Colonic mucosa (tissue), 4 donors: ENCODE data around the gene RASSF5. TPM values are rescaled to one million over a fixed set of nuclear protein-coding genes. Genes with fewer than 3 reads are reported as not detected.

Experiments
- DNase-seq: peaks from one replicate; pipeline ENCODE4 v3.0.0-alpha.2; 2020
- H3K27ac ChIP-seq: fragments of 200-600 bp; one replicate; pipeline ENCODE4 v1.8.0; 2021
- H3K27me3 ChIP-seq: fragments of 200-600 bp; one replicate; pipeline ENCODE4 v1.8.0; 2021
- H3K36me3 ChIP-seq: fragments of 200-600 bp; one replicate; pipeline ENCODE4 v1.8.0; 2021
- H3K4me1 ChIP-seq: fragments of 200-600 bp; one replicate; pipeline ENCODE4 v1.8.0; 2021; ENCODE audit warnings: mild to moderate bottlenecking
- H3K4me3 ChIP-seq: fragments of 200-600 bp; one replicate; pipeline ENCODE4 v1.8.0; 2021
- H3K9ac ChIP-seq, 2 donors: one replicate each; pipeline ENCODE4 v1.7.0; 2013; ENCODE audit warnings: control low read depth in 2 of 2, low read depth in 2 of 2, low read length in 2 of 2
- H3K9me3 ChIP-seq: fragments of 200-600 bp; one replicate; pipeline ENCODE4 v1.8.0; 2021
- intact Hi-C: fragments of 100-400 bp; cut with DNase I; formaldehyde crosslinking; loops from one replicate; pipeline ENCODE4 v1.14.1; 2022
- microRNA-seq: library from miRNA; unstranded; fragments of <30 nt; microRNA quantifications from one replicate; pipeline ENCODE4, GENCODE V29; 2019
- total RNA-seq, 2 donors: library from RNA; stranded (reverse); fragmentation: NEBNext Ultra II Directional in 1 of 2; extraction: Animal tissue kit (Norgen Biotek cat#: 25700) in 1 of 2; gene quantifications; one replicate each; pipeline ENCODE4 v1.2.1, GENCODE V29; 2021
- TF ChIP-seq, protein P1 (sequence below): fragments of 200-600 bp; IDR thresholded peaks from one replicate; pipeline ENCODE4 v1.8.0; 2022; ENCODE audit warnings: antibody characterized with exemption, mild to moderate bottlenecking
- donor health status: healthy.
- donor health status: DM: no; HTN: no; CAD: no.
- donor health status: DM: no; HTN: no; CAD: no.

The RASSF5 gene
- total RNA-seq, 2 donors from 2014 or later, result 4.9 to 5.4 TPM

DNA sequence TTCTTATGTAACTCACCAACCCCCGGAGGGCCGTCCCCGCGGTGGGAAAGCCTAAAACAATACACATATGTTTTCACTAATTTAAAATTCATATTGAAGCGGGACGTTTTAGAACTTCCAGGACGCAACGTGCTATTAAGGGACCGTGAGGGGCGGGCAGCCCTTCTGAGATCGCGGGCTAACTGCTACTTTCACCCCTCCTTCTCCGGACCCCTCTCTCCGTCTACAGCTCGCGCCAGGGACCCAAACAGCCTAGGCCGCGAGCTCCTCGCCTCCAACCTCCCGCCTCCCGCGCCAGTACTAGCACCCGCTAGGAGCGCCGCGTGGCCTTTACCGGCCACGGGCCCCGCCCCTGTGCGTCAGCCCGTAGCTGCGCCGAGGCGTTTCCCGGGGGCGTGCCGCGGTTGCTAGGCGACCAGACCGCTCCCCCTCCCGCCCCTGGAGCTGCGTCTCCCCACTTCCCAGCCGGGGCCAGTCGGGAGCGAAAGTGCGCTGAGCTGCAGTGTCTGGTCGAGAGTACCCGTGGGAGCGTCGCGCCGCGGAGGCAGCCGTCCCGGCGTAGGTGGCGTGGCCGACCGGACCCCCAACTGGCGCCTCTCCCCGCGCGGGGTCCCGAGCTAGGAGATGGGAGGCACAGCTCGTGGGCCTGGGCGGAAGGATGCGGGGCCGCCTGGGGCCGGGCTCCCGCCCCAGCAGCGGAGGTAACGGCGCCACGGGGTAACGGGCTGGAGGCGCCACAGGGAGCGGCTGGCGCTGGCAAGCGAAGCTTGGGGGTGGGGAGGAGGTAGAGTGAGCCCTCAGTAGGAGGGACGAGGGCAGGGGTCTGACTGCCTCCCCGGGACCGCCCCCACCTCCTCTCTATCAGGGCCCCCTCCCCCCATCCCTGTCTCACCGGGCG, 128.0 kb downstream of the RASSF5 start, which contains the start of gene DYRK3:
DYRK3 (plus strand) TSS at position 457 of the 898 bp plus-strand sequence; CDS start at position 625, 168 bp downstream.
- H3K27ac ChIP-seq, result peak within 1 kb of the TSS; percentile 68
- H3K9ac ChIP-seq, result peak within 1 kb of the TSS; percentile 64 to 89
- no peaks in the 10 kb centered on the region for H3K36me3 ChIP-seq
- TF ChIP-seq, protein P1, sequence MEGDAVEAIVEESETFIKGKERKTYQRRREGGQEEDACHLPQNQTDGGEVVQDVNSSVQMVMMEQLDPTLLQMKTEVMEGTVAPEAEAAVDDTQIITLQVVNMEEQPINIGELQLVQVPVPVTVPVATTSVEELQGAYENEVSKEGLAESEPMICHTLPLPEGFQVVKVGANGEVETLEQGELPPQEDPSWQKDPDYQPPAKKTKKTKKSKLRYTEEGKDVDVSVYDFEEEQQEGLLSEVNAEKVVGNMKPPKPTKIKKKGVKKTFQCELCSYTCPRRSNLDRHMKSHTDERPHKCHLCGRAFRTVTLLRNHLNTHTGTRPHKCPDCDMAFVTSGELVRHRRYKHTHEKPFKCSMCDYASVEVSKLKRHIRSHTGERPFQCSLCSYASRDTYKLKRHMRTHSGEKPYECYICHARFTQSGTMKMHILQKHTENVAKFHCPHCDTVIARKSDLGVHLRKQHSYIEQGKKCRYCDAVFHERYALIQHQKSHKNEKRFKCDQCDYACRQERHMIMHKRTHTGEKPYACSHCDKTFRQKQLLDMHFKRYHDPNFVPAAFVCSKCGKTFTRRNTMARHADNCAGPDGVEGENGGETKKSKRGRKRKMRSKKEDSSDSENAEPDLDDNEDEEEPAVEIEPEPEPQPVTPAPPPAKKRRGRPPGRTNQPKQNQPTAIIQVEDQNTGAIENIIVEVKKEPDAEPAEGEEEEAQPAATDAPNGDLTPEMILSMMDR, result no peak
- H3K4me3 ChIP-seq, result peak within 1 kb of the TSS; percentile 94
- no peaks in the 10 kb centered on the region for H3K27me3 ChIP-seq
- DNase-seq, result peak; percentile 95
- no peaks in the 10 kb centered on the region for H3K9me3 ChIP-seq
- peaks cover 6% of the 10 kb centered on the region for H3K4me1 ChIP-seq
- intact Hi-C loops, result loop anchor here (10.0 kb wide), 1 partner anchor 279 kb away; no protein-coding TSS in a partner anchor

DNA sequence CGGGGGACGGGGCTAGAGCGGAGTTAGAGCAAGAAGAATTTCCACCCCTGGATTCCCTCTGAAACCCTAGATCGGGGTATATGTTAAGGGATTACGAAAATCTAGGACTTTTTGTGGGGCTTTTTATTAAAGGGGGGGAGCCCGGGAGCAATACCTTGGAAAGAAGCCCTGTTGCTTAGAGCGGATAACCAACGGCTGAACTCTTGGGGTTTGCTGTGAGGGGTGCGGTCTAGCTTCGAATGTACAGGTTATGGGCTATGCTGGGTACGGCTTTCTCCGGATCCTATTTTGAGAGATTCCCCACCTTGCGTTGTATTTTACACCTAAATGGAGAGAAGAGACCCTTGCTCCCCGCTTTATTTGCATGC, 128.6 kb downstream of the RASSF5 start:
- peak overlapping the region; percentile 94 for H3K4me3 ChIP-seq
- no peaks in the 10 kb centered on the region for H3K36me3 ChIP-seq
- TF ChIP-seq, protein P1, result no peak
- no peaks in the 10 kb centered on the region for H3K9me3 ChIP-seq
- no peaks in the 10 kb centered on the region for H3K27me3 ChIP-seq
- DNase-seq, result no peak
- intact Hi-C loops, result loop anchor here (10.0 kb wide), 1 partner anchor 279 kb away; no protein-coding TSS in a partner anchor
- H3K9ac ChIP-seq, result peak overlapping the region; percentile 42 to 89
- peaks cover 6% of the 10 kb centered on the region for H3K4me1 ChIP-seq
- peak overlapping the region; percentile 68 for H3K27ac ChIP-seq

DNA sequence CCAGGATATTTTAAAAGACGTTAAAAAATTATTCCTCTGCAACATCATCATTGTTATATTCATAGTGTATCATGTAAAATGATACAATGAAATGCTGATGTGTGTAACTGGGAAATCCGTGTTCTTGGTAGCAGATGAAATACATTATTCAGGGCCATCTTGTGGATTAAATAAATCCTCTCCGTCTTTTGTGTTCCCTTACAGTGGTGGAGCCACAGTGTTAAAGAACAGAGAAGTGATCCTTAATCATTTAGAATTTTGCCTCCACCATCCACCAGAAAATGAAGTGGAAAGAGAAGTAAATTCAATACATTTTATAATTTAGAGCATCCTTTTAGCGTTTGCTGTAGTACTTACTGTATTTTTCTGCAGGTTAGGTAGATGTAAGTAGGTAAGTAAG, 129.3 kb downstream of the RASSF5 start:
- H3K4me3 ChIP-seq, result no peak overlapping the region
- H3K27me3 ChIP-seq, result no peaks in the 10 kb centered on the region
- H3K9me3 ChIP-seq, result no peaks in the 10 kb centered on the region
- no peak overlapping the region for H3K9ac ChIP-seq
- no peak overlapping the region for H3K27ac ChIP-seq
- intact Hi-C loops, result loop anchor here (10.0 kb wide), 1 partner anchor 278 kb away; no protein-coding TSS in a partner anchor
- peaks cover 6% of the 10 kb centered on the region for H3K4me1 ChIP-seq
- TF ChIP-seq, protein P1, result no peak
- H3K36me3 ChIP-seq, result no peaks in the 10 kb centered on the region
- DNase-seq, result no peak

DNA sequence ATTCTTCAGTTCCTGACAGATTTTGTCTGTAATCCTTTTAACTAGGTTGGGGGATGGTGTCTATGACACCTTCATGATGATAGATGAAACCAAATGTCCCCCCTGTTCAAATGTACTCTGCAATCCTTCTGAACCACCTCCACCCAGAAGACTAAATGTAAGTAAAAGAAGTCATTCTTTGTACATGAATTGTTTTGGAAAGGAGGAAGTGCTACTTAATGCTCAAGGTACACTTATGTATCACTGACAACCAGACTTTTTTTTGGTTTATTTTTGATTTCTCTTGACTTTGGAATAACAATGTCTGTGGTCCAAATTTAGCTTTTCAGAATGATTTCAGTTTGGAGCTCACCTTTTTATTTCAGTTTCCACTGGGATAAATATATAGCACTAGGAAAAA, 130.3 kb downstream of the RASSF5 start:
- no peaks in the 10 kb centered on the region for H3K9me3 ChIP-seq
- H3K9ac ChIP-seq, result no peak overlapping the region
- H3K4me1 ChIP-seq, result peaks cover 6% of the 10 kb centered on the region
- no peaks in the 10 kb centered on the region for H3K36me3 ChIP-seq
- no peak for DNase-seq
- H3K27ac ChIP-seq, result no peak overlapping the region
- intact Hi-C loops, result loop anchor here (10.0 kb wide), 1 partner anchor 277 kb away; no protein-coding TSS in a partner anchor
- TF ChIP-seq, protein P1, result no peak
- no peaks in the 10 kb centered on the region for H3K27me3 ChIP-seq
- no peak overlapping the region for H3K4me3 ChIP-seq

Small RNA genes within 50 kb of the gene (microRNA-seq; reads per million reads assigned to microRNA genes)
- not detected for gene MIR6769B

Other genes with a start within 250 kb of the RASSF5 start
- 10 to 100 TPM; 15.9 to 28.4 TPM for gene IKBKE, start 37.1 kb upstream of the RASSF5 start, total RNA-seq
- 10 to 100 TPM; 39.2 to 45.0 TPM for gene EIF2D, start 104.9 kb downstream of the RASSF5 start, total RNA-seq
- 1 to 10 TPM in 1 of 2 donors, under 1 TPM in 1; 0.86 to 1.9 TPM for gene DYRK3, start 128.0 kb downstream of the RASSF5 start, total RNA-seq
- gene MAPKAPK2, start 177.4 kb downstream of the RASSF5 start, total RNA-seq, result 10 to 100 TPM; 61.4 to 71.1 TPM